GM21360 (cell line): ENCODE data around the gene MED17.
"Not testable (repeated sequence)": the region's sequence is repeated elsewhere in the genome, so short reads cannot be mapped to it uniquely, and the experiment has no call there.

Source experiments
- ATAC-seq: cut with Tn5 transposase; IDR thresholded peaks from one replicate; pipeline ENCODE4 v1.9.1; 2021; ENCODE audit warnings: mild to moderate bottlenecking, moderate library complexity; ENCODE audit not compliant: unreplicated experiment

MED17 gene

GRCh38 chr11:93784145-93784934, at the start of gene MED17:
Gene MED17, plus strand, starts transcription at chr11:93784282. Its CDS starts 232 bp downstream, at chr11:93784514.
- ATAC-seq: peak; percentile 98

GRCh38 chr11:93734427-93735222, 49.5 kb upstream of the MED17 start:
- no peak for ATAC-seq

- no peak for ATAC-seq
Observed at GRCh38 chr11:93735627-93736026, 48.5 kb upstream of the MED17 start.

- no peak for ATAC-seq
Observed at GRCh38 chr11:93736129-93736528, 48.0 kb upstream of the MED17 start.

GRCh38 chr11:93737904-93738612, 46.0 kb upstream of the MED17 start:
- ATAC-seq: no peak

- no peak for ATAC-seq
Observed at GRCh38 chr11:93738647-93739081, 45.4 kb upstream of the MED17 start.

GRCh38 chr11:93740031-93740729, 43.9 kb upstream of the MED17 start:
- no peak for ATAC-seq

GRCh38 chr11:93740730-93741093, 43.4 kb upstream of the MED17 start:
- ATAC-seq: peak; percentile 35

GRCh38 chr11:93741094-93741881, 42.8 kb upstream of the MED17 start, which contains the start of the genes C11orf54 and TAF1D:
Gene C11orf54, plus strand, starts transcription at chr11:93741672. Its CDS starts 5,722 bp downstream, at chr11:93747394.
Gene TAF1D, minus strand, starts transcription at chr11:93741495. Its CDS starts 2,191 bp downstream, at chr11:93739304.
- peak; percentile 84 for ATAC-seq

GRCh38 chr11:93741882-93742226, 42.2 kb upstream of the MED17 start:
- peak; percentile 8 for ATAC-seq

- no peak for ATAC-seq
Observed at GRCh38 chr11:93743291-93743690, 40.8 kb upstream of the MED17 start.

GRCh38 chr11:93744669-93745004, 39.4 kb upstream of the MED17 start:
- no peak for ATAC-seq

- not testable (repeated sequence) for ATAC-seq
Observed at GRCh38 chr11:93745005-93745755, 38.9 kb upstream of the MED17 start.

- ATAC-seq: no peak
Observed at GRCh38 chr11:93746101-93746500, 38.0 kb upstream of the MED17 start.

GRCh38 chr11:93747122-93747521, 37.0 kb upstream of the MED17 start:
- no peak for ATAC-seq

GRCh38 chr11:93751001-93751400, 33.1 kb upstream of the MED17 start:
- ATAC-seq: no peak

GRCh38 chr11:93753241-93753640, 30.8 kb upstream of the MED17 start:
- ATAC-seq: no peak

GRCh38 chr11:93756748-93757147, 27.3 kb upstream of the MED17 start:
- ATAC-seq: no peak

- no peak for ATAC-seq
Observed at GRCh38 chr11:93757301-93757700, 26.8 kb upstream of the MED17 start.
